Lower leg skin (tissue), 4 donors: ENCODE results near the gene TENM4. TPM values are rescaled to one million over a fixed set of nuclear protein-coding genes. Genes with fewer than 3 reads are reported as not detected.
A peak's percentile ranks its signal among the peaks of the same experiment; 100 is the strongest.

Experiments
- DNase-seq, 2 donors: peaks; one replicate each; pipeline ENCODE4 v3.0.0-alpha.2; 2019; ENCODE audit warnings: low spot score in 2 of 2
- H3K4me3 ChIP-seq: fragments of 200-600 bp; sonication (generic); 2 replicates; pipeline ENCODE4 v1.5.1; 2017; ENCODE audit warnings: mild to moderate bottlenecking, low read depth; ENCODE audit not compliant: poor library complexity, severe bottlenecking
- POLR2A ChIP-seq, 2 donors: fragments of 450-650 bp; IDR thresholded peaks; one replicate each; pipeline ENCODE4 v1.6.1; 2016 to 2017; ENCODE audit warnings: antibody characterized with exemption in 2 of 2, mild to moderate bottlenecking in 1 of 2, moderate library complexity in 1 of 2
- WGBS, 2 donors: methylation state at CpG; one replicate each; pipeline ENCODE4 v1.1.5; 2018; 5-methylcytosine and 5-hydroxymethylcytosine counted together
- intact Hi-C: fragments of 100-400 bp; cut with DNase I; formaldehyde crosslinking; loops from one replicate; pipeline ENCODE4 v1.15.0; 2023; ENCODE audit warnings: low total_unique reads
- total RNA-seq, 4 donors: library from RNA; depleted of rRNA; stranded (reverse); fragments of >200 nt; gene quantifications; one replicate each; pipeline ENCODE4 v1.1.0, GENCODE V29; 2016
- TF ChIP-seq, protein P1 (sequence below), 3 donors: fragments of 450-650 bp; IDR thresholded peaks; one replicate each; pipeline ENCODE4 v1.5.1; 2016; ENCODE audit warnings: antibody characterized with exemption in 3 of 3, mild to moderate bottlenecking in 3 of 3, moderate library complexity in 2 of 3

The TENM4 gene
- total RNA-seq, 4 donors from 2014 or later: 34.4 to 41.1 (median 36.6) TPM

DNA sequence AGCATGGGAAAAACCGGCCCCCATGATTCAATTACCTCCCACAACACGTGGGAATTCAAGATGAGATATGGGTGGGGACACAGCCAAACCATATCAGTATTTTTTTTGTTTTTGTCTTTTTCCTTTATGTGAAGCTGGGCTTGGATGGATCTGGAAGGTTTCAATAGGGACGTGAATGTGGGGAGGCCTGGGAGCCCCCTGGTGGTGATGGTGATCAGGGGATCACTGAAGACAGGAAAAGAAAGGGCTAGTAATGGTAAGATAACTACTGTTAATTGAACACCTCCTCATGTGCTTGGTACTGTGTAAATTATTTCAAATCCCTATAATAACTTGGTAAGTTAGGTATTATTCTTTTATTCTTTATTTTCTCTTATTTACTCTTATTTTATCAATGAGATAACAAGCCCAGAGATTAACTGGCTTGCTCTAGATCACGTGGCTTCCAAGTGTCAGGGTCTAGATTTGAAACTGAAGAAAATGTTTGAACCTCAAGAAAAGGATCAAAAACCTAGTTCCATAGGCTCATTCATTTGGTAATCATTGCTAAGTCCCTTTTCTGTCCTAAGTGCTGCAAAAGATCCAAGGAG is 364.2 kb downstream of the TENM4 start:
- DNase-seq: peak in 1 of 2 donors; percentile 39
- H3K4me3 ChIP-seq: no peak overlapping the region
- TF ChIP-seq POLR2A (IDR thresholded peaks at IDR 0.05): no peak
- TF ChIP-seq, protein P1, sequence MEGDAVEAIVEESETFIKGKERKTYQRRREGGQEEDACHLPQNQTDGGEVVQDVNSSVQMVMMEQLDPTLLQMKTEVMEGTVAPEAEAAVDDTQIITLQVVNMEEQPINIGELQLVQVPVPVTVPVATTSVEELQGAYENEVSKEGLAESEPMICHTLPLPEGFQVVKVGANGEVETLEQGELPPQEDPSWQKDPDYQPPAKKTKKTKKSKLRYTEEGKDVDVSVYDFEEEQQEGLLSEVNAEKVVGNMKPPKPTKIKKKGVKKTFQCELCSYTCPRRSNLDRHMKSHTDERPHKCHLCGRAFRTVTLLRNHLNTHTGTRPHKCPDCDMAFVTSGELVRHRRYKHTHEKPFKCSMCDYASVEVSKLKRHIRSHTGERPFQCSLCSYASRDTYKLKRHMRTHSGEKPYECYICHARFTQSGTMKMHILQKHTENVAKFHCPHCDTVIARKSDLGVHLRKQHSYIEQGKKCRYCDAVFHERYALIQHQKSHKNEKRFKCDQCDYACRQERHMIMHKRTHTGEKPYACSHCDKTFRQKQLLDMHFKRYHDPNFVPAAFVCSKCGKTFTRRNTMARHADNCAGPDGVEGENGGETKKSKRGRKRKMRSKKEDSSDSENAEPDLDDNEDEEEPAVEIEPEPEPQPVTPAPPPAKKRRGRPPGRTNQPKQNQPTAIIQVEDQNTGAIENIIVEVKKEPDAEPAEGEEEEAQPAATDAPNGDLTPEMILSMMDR (IDR thresholded peaks at IDR 0.05): no peak
- intact Hi-C loops: no loop called here
- WGBS, 2 donors: 71 to 79% methylated on average over 4 of the region's 4 CpGs

DNA sequence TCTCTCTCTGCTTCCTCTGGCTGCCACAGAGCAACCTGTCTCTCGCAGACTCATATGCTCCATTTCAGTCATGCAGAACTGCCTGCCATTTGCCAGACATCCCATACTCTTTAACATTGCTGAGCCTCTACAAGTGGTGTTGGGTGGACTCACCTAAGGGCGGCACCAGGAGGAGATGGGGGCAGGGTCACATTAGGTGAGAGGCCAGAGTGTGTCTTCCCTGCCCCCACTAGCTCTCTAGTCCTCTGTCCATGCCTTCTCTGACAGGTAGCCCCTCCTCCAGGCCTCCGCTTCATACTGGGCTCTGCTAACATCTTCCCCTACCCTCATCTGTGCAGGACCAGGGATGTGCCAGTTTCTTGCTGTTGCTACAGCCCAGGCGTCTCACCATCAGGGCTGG is 366.3 kb downstream of the TENM4 start:
- intact Hi-C loops: no loop called here
- no peak for TF ChIP-seq POLR2A (IDR thresholded peaks at IDR 0.05)
- TF ChIP-seq, protein P1 (IDR thresholded peaks at IDR 0.05): no peak

DNA sequence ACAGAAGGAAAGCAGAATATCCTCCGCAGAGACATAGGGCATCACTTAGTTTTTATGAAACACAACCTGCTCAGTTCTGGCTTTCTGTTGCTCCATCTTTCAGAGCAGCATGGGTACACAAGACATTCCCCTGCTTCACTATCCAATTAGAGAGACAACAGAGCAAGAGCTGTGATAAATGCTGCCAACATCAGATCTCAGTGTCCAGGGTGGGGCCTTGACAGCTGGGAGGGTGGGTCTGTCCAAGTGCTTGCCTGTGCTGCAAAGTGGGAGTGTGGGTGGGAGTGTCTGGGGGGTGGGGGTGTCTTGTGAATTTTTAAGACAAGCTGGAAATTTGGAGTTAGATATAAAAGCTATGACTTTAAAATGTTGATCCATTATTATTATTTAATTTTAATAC is 369.6 kb downstream of the TENM4 start:
- WGBS, 2 donors: 92 to 100% methylated on average over 1 of the region's 1 CpG
- TF ChIP-seq, protein P1 (IDR thresholded peaks at IDR 0.05): no peak
- no peak for TF ChIP-seq POLR2A (IDR thresholded peaks at IDR 0.05)
- intact Hi-C loops: no loop called here

More for the DNA sequence above, 366.3 kb downstream of the TENM4 start:
- DNase-seq: no peak
- H3K4me3 ChIP-seq: no peak overlapping the region
- WGBS, 2 donors: 96 to 99% methylated on average over 4 of the region's 4 CpGs

DNA sequence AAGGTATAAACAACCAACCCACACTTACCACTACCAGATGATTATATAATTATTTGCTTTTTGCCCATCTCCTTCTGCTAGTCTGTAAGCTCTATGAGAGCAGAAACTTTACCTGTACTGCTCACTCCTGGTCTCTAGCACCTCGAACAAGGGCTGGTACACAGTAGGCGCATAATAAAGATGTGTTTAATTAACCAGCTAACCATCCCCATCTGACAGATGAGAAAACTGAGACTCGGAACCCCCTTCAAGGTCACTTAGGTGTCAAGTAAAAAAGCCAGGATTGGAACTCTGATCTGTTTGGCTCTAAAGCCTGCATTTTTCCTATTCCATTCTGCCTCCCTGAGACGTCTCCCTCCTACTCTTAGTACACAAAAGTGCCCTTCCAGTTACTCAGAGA is 370.3 kb downstream of the TENM4 start:
- no peak for TF ChIP-seq POLR2A (IDR thresholded peaks at IDR 0.05)
- TF ChIP-seq, protein P1 (IDR thresholded peaks at IDR 0.05): no peak
- WGBS, 2 donors: 70 to 85% methylated on average over 4 of the region's 4 CpGs
- intact Hi-C loops: no loop called here
- no peak overlapping the region for H3K4me3 ChIP-seq
- no peak for DNase-seq

More for the DNA sequence above, 369.6 kb downstream of the TENM4 start:
- no peak overlapping the region for H3K4me3 ChIP-seq
- no peak for DNase-seq

DNA sequence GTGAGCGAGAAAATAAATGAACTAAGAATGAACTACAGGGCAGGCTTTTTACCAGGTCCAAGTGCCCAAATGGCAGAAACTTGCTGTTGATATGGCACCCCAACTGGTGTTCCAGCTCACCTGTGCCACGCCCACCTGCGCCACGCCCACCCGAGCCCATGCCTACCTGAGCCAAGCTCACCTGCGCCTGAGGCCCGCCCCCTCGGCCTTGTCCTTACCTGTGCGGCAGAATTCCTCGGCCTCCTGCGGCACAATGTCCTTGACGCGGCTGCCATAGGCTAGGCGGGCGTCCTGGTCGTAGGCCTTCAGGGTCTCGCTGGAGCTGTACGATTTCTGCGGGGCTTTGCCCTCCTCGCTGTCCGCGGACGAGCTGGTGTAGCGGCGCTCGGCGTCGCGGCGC is 371.3 kb downstream of the TENM4 start:
- 94 to 95% methylated on average over 30 of the region's 30 CpGs for WGBS, 2 donors
- TF ChIP-seq, protein P1 (IDR thresholded peaks at IDR 0.05): no peak
- TF ChIP-seq POLR2A (IDR thresholded peaks at IDR 0.05): no peak
- intact Hi-C loops: no loop called here
- no peak overlapping the region for H3K4me3 ChIP-seq
- no peak for DNase-seq

DNA sequence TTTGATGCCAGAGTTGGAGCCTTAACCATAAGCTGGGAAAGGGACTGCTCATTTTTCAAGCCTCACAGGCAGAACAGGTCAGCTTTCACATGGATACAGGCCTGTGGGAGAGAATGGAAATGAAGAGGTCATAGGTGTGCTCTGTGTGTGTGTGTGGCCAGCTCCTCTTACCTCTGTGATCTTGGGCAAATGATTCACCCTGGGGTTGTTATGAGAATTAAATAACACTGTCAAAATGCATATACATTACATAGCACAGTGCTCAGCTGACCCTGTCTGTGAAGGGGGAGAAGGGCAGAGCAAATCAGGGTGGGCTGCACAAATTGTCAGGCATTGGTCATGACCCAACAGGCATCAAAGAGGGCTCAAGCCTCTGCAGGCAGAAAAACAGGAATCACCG is 372.5 kb downstream of the TENM4 start:
- TF ChIP-seq, protein P1 (IDR thresholded peaks at IDR 0.05): no peak
- TF ChIP-seq POLR2A (IDR thresholded peaks at IDR 0.05): no peak
- intact Hi-C loops: no loop called here
- WGBS, 2 donors: 89 to 100% methylated on average over 1 of the region's 1 CpG
- no peak for DNase-seq
- H3K4me3 ChIP-seq: no peak overlapping the region
